HEK293 (cell line): ENCODE results near the gene PEAK3.

Source experiments
- PRDM4 ChIP-seq: fragments of 450-650 bp; formaldehyde crosslinking; IDR thresholded peaks from 2 replicates; pipeline ENCODE4 v1.5.1; 2017; ENCODE audit warnings: missing biosample characterization, missing genetic modification characterization
- SP2 ChIP-seq: fragments of 450-650 bp; formaldehyde crosslinking; IDR thresholded peaks from 2 replicates; pipeline ENCODE4 v1.5.1; 2016; ENCODE audit warnings: missing biosample characterization, missing genetic modification characterization
- SP7 ChIP-seq: fragments of 450-650 bp; formaldehyde crosslinking; IDR thresholded peaks from 2 replicates; pipeline ENCODE4 v1.5.1; 2016; ENCODE audit warnings: missing biosample characterization, missing genetic modification characterization
- WT1 ChIP-seq: fragments of 450-650 bp; formaldehyde crosslinking; IDR thresholded peaks from 2 replicates; pipeline ENCODE4 v1.5.1; 2016; ENCODE audit warnings: missing biosample characterization, missing genetic modification characterization
- YY2 ChIP-seq: fragments of 450-650 bp; formaldehyde crosslinking; IDR thresholded peaks from 2 replicates; pipeline ENCODE4 v1.5.1; 2016; ENCODE audit warnings: missing biosample characterization, missing genetic modification characterization
- ZBTB11 ChIP-seq: fragments of 450-650 bp; formaldehyde crosslinking; conservative IDR thresholded peaks from 2 replicates; pipeline ENCODE4 v1.5.1; 2016; ENCODE audit warnings: low read depth, missing biosample characterization, missing genetic modification characterization
- ZBTB17 ChIP-seq: fragments of 450-650 bp; formaldehyde crosslinking; IDR thresholded peaks from 2 replicates; pipeline ENCODE4 v1.5.1; 2016; ENCODE audit warnings: missing biosample characterization, missing genetic modification characterization
- ZBTB21 ChIP-seq: fragments of 450-650 bp; formaldehyde crosslinking; IDR thresholded peaks from 2 replicates; pipeline ENCODE4 v1.5.1; 2017; ENCODE audit warnings: missing biosample characterization, missing genetic modification characterization
- ZBTB26 ChIP-seq: fragments of 450-650 bp; formaldehyde crosslinking; optimal IDR thresholded peaks from 2 replicates; pipeline ENCODE3; 2016; ENCODE audit warnings: missing biosample characterization, mild to moderate bottlenecking, missing genetic modification characterization
- ZNF10 ChIP-seq: fragments of 450-650 bp; formaldehyde crosslinking; IDR thresholded peaks from 2 replicates; pipeline ENCODE4 v1.5.1; 2017; ENCODE audit warnings: missing biosample characterization, missing genetic modification characterization
- ZNF112 ChIP-seq: fragments of 450-650 bp; formaldehyde crosslinking; IDR thresholded peaks from 2 replicates; pipeline ENCODE4 v1.5.0; 2017; ENCODE audit warnings: missing biosample characterization, missing genetic modification characterization
- ZNF221 ChIP-seq: fragments of 450-650 bp; formaldehyde crosslinking; IDR thresholded peaks from 2 replicates; pipeline ENCODE4 v1.5.1; 2017; ENCODE audit warnings: missing biosample characterization, missing genetic modification characterization, borderline replicate concordance
- ZNF341 ChIP-seq: fragments of 450-650 bp; formaldehyde crosslinking; IDR thresholded peaks from 2 replicates; pipeline ENCODE4; 2016; ENCODE audit warnings: low read depth, missing biosample characterization, missing genetic modification characterization
- ZNF366 ChIP-seq: fragments of 450-650 bp; formaldehyde crosslinking; conservative IDR thresholded peaks from 2 replicates; pipeline ENCODE4 v1.5.1; 2016; ENCODE audit warnings: missing biosample characterization, missing genetic modification characterization
- ZNF530 ChIP-seq: fragments of 450-650 bp; formaldehyde crosslinking; IDR thresholded peaks from 2 replicates; pipeline ENCODE4 v1.5.1; 2016; ENCODE audit warnings: low read depth, missing biosample characterization, missing genetic modification characterization
- ZNF558 ChIP-seq: fragments of 450-650 bp; formaldehyde crosslinking; IDR thresholded peaks from 2 replicates; pipeline ENCODE4 v1.5.1; 2016; ENCODE audit warnings: missing biosample characterization, missing genetic modification characterization
- ZNF596 ChIP-seq: fragments of 450-650 bp; IDR thresholded peaks from 2 replicates; pipeline ENCODE4 v1.5.0; 2018; ENCODE audit warnings: missing biosample characterization, mild to moderate bottlenecking, missing genetic modification characterization, moderate library complexity
- ZNF600 ChIP-seq: fragments of 450-650 bp; formaldehyde crosslinking; IDR thresholded peaks from 2 replicates; pipeline ENCODE4 v1.5.1; 2016; ENCODE audit warnings: missing biosample characterization, missing genetic modification characterization
- ZNF747 ChIP-seq: fragments of 450-650 bp; formaldehyde crosslinking; IDR thresholded peaks from 2 replicates; pipeline ENCODE4 v1.5.1; 2016; ENCODE audit warnings: missing biosample characterization, missing genetic modification characterization
- ZNF76 ChIP-seq: fragments of 450-650 bp; formaldehyde crosslinking; IDR thresholded peaks from 2 replicates; pipeline ENCODE4; 2016; ENCODE audit warnings: low read depth, missing biosample characterization, missing genetic modification characterization, borderline replicate concordance
- ZNF777 ChIP-seq: fragments of 450-650 bp; formaldehyde crosslinking; IDR thresholded peaks from 2 replicates; pipeline ENCODE4 v1.5.1; 2017; ENCODE audit warnings: missing biosample characterization, missing genetic modification characterization, borderline replicate concordance
- TF ChIP-seq, protein P1 (sequence below): fragments of 450-650 bp; formaldehyde crosslinking; IDR thresholded peaks from 2 replicates; pipeline ENCODE4 v1.5.1; 2017; ENCODE audit warnings: missing biosample characterization, missing genetic modification characterization
- TF ChIP-seq, protein P2 (sequence below): fragments of 450-650 bp; formaldehyde crosslinking; IDR thresholded peaks from 2 replicates; pipeline ENCODE4 v1.5.1; 2016; ENCODE audit warnings: missing biosample characterization, missing genetic modification characterization
- TF ChIP-seq, protein P3 (sequence below): fragments of 450-650 bp; formaldehyde crosslinking; IDR thresholded peaks from 2 replicates; pipeline ENCODE4 v1.5.0; 2017; ENCODE audit warnings: missing biosample characterization, missing genetic modification characterization, borderline replicate concordance

PEAK3 gene

GRCh38 chr19:2328401-2329148, 46.6 kb upstream of the PEAK3 start, which contains the start of the genes LSM7 and SPPL2B (continued):
- TF ChIP-seq PRDM4 (no peak), ZNF530 (tag by site-specific recombination) (no peak), ZNF366 (tag by site-specific recombination) (no peak), ZNF221 (tag by site-specific recombination) (no peak), ZBTB17 (tag by site-specific recombination) (no peak), ZNF777 (tag by site-specific recombination) (no peak), ZNF76 (tag by site-specific recombination) (peak; percentile 81), ZNF10 (tag by site-specific recombination) (no peak), ZNF558 (tag by site-specific recombination) (no peak), ZNF600 (tag by site-specific recombination) (no peak), ZNF596 (tag by site-specific recombination) (0 out of 2 replicates have a peak, but pooled peaks have one; percentile 21), ZBTB26 (peak; percentile 90), ZBTB11 (tag by site-specific recombination) (no peak; the same call in 1 of the 2 replicates), WT1 (no peak), SP7 (tag by site-specific recombination) (0 out of 2 replicates have a peak, but pooled peaks have one; percentile 43), ZNF112 (tag by site-specific recombination) (no peak), ZNF747 (tag by site-specific recombination) (no peak), ZNF341 (tag by site-specific recombination) (peak; percentile 92), SP2 (tag by site-specific recombination) (peak; percentile 73), YY2 (tag by site-specific recombination) (peak; percentile 97), ZBTB21 (tag by site-specific recombination) (no peak)
- TF ChIP-seq, protein P1, sequence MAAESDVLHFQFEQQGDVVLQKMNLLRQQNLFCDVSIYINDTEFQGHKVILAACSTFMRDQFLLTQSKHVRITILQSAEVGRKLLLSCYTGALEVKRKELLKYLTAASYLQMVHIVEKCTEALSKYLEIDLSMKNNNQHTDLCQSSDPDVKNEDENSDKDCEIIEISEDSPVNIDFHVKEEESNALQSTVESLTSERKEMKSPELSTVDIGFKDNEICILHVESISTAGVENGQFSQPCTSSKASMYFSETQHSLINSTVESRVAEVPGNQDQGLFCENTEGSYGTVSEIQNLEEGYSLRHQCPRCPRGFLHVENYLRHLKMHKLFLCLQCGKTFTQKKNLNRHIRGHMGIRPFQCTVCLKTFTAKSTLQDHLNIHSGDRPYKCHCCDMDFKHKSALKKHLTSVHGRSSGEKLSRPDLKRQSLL (tag by site-specific recombination), result peak; percentile 94
- TF ChIP-seq, protein P2, sequence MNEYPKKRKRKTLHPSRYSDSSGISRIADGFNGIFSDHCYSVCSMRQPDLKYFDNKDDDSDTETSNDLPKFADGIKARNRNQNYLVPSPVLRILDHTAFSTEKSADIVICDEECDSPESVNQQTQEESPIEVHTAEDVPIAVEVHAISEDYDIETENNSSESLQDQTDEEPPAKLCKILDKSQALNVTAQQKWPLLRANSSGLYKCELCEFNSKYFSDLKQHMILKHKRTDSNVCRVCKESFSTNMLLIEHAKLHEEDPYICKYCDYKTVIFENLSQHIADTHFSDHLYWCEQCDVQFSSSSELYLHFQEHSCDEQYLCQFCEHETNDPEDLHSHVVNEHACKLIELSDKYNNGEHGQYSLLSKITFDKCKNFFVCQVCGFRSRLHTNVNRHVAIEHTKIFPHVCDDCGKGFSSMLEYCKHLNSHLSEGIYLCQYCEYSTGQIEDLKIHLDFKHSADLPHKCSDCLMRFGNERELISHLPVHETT (tag by site-specific recombination), result no peak
- TF ChIP-seq, protein P3, sequence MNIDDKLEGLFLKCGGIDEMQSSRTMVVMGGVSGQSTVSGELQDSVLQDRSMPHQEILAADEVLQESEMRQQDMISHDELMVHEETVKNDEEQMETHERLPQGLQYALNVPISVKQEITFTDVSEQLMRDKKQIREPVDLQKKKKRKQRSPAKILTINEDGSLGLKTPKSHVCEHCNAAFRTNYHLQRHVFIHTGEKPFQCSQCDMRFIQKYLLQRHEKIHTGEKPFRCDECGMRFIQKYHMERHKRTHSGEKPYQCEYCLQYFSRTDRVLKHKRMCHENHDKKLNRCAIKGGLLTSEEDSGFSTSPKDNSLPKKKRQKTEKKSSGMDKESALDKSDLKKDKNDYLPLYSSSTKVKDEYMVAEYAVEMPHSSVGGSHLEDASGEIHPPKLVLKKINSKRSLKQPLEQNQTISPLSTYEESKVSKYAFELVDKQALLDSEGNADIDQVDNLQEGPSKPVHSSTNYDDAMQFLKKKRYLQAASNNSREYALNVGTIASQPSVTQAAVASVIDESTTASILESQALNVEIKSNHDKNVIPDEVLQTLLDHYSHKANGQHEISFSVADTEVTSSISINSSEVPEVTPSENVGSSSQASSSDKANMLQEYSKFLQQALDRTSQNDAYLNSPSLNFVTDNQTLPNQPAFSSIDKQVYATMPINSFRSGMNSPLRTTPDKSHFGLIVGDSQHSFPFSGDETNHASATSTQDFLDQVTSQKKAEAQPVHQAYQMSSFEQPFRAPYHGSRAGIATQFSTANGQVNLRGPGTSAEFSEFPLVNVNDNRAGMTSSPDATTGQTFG (tag by site-specific recombination), result no peak
